DOHH2 (cell line): ENCODE measurements around the gene THOC1.

ENCODE experiments used
- EZH2phosphoT487 ChIP-seq: fragments of 200-600 bp; sonication (generic); IDR thresholded peaks from 2 replicates; pipeline ENCODE4 v1.6.1; 2017; ENCODE audit warnings: borderline replicate concordance, mild to moderate bottlenecking, antibody characterized with exemption, low read length, moderate library complexity, mixed read lengths
- TF ChIP-seq, protein P1 (sequence below): fragments of 200-600 bp; sonication (generic); IDR thresholded peaks from one replicate; pipeline ENCODE4 v1.5.1; 2014; ENCODE audit warnings: antibody characterized with exemption, mild to moderate bottlenecking, low read depth, low read length; ENCODE audit not compliant: poor library complexity, severe bottlenecking

GRCh38 chr18:217532-218336 is 50.1 kb downstream of the THOC1 start:
- TF ChIP-seq, protein P1, sequence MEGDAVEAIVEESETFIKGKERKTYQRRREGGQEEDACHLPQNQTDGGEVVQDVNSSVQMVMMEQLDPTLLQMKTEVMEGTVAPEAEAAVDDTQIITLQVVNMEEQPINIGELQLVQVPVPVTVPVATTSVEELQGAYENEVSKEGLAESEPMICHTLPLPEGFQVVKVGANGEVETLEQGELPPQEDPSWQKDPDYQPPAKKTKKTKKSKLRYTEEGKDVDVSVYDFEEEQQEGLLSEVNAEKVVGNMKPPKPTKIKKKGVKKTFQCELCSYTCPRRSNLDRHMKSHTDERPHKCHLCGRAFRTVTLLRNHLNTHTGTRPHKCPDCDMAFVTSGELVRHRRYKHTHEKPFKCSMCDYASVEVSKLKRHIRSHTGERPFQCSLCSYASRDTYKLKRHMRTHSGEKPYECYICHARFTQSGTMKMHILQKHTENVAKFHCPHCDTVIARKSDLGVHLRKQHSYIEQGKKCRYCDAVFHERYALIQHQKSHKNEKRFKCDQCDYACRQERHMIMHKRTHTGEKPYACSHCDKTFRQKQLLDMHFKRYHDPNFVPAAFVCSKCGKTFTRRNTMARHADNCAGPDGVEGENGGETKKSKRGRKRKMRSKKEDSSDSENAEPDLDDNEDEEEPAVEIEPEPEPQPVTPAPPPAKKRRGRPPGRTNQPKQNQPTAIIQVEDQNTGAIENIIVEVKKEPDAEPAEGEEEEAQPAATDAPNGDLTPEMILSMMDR = no peak
- TF ChIP-seq EZH2phosphoT487 = no peak
